OCI-LY7 (cell line): ENCODE measurements around the gene CASP2.

Experiments used
- EZH2phosphoT487 ChIP-seq: fragments of 200-600 bp; sonication (generic); IDR thresholded peaks from 2 replicates; pipeline ENCODE4 v1.6.1; 2018; ENCODE audit warnings: low read depth, borderline replicate concordance, mild to moderate bottlenecking, mixed run types, antibody characterized with exemption, low read length, moderate library complexity, mixed read lengths
- TF ChIP-seq, protein P1 (sequence below): fragments of 200-600 bp; sonication (generic); conservative IDR thresholded peaks from 2 replicates; pipeline ENCODE4 v1.5.1; 2014; ENCODE audit warnings: mild to moderate bottlenecking, antibody characterized with exemption, low read length, moderate library complexity, mixed read lengths

- TF ChIP-seq, protein P1, sequence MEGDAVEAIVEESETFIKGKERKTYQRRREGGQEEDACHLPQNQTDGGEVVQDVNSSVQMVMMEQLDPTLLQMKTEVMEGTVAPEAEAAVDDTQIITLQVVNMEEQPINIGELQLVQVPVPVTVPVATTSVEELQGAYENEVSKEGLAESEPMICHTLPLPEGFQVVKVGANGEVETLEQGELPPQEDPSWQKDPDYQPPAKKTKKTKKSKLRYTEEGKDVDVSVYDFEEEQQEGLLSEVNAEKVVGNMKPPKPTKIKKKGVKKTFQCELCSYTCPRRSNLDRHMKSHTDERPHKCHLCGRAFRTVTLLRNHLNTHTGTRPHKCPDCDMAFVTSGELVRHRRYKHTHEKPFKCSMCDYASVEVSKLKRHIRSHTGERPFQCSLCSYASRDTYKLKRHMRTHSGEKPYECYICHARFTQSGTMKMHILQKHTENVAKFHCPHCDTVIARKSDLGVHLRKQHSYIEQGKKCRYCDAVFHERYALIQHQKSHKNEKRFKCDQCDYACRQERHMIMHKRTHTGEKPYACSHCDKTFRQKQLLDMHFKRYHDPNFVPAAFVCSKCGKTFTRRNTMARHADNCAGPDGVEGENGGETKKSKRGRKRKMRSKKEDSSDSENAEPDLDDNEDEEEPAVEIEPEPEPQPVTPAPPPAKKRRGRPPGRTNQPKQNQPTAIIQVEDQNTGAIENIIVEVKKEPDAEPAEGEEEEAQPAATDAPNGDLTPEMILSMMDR = no peak
- no peak for TF ChIP-seq EZH2phosphoT487
Measured at GRCh38 chr7:143256325-143256724, 31.8 kb upstream of the CASP2 start.
